ENCODE data around the gene UBR2.

DNA sequence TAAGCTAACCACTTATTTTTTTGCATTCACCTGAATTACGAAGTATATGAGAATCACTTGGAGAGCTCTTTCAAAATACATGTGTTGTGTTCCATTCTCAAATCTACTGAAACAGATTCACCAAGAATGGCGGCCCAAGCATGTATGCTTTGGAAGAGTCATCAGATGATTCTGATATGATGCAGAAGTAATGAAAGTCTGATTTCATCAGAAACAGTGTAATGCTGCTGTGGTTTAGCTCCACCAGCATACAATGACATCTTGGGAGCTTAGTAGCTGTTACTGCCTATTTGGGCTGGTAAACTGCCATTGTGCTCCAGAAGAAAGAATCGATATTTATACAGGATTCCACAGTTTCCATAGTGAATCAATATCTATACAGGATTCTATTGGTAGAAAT is 52.9 kb downstream of the UBR2 start:
- TF ChIP-seq EZH2 (conservative IDR thresholded peaks at IDR 0.05; ENCODE audit: low read depth, low read length): no peak
- TF ChIP-seq FOXM1 (CRISPR knock-in tag; IDR thresholded peaks at IDR 0.05): no peak
- TF ChIP-seq ELF4 (CRISPR knock-in tag; IDR thresholded peaks at IDR 0.05; ENCODE audit: borderline replicate concordance): no peak
- TF ChIP-seq NCOA1 (CRISPR knock-in tag; IDR thresholded peaks at IDR 0.05): no peak
- TF ChIP-seq, protein P1, sequence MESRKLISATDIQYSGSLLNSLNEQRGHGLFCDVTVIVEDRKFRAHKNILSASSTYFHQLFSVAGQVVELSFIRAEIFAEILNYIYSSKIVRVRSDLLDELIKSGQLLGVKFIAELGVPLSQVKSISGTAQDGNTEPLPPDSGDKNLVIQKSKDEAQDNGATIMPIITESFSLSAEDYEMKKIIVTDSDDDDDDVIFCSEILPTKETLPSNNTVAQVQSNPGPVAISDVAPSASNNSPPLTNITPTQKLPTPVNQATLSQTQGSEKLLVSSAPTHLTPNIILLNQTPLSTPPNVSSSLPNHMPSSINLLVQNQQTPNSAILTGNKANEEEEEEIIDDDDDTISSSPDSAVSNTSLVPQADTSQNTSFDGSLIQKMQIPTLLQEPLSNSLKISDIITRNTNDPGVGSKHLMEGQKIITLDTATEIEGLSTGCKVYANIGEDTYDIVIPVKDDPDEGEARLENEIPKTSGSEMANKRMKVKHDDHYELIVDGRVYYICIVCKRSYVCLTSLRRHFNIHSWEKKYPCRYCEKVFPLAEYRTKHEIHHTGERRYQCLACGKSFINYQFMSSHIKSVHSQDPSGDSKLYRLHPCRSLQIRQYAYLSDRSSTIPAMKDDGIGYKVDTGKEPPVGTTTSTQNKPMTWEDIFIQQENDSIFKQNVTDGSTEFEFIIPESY (CRISPR knock-in tag; IDR thresholded peaks at IDR 0.05): no peak
- no peak for TF ChIP-seq CTCF (CRISPR knock-in tag; IDR thresholded peaks at IDR 0.05)
